Skin epidermis (tissue), 12 donors: ENCODE results near the gene ATP4B.
"Not testable (repeated sequence)": the region's sequence is repeated elsewhere in the genome, so short reads cannot be mapped to it uniquely, and the experiment has no call there.

Source experiments
- H3K27ac ChIP-seq, 21 experiments: fragments of 200-600 bp; sonication (generic) in 11 of 21; one replicate each; pipeline ENCODE4 v1.5.0; 2020; ENCODE audit warnings: mild to moderate bottlenecking in 3 of 21, inconsistent platforms in 2 of 21, moderate library complexity in 2 of 21
- H3K4me3 ChIP-seq, 7 experiments: fragments of 200-600 bp; sonication (generic) in 2 of 7; one replicate each; pipeline ENCODE4 v1.5.0; 2020; ENCODE audit warnings: inconsistent platforms in 2 of 7, mild to moderate bottlenecking in 2 of 7, moderate library complexity in 1 of 7

ATP4B gene

GRCh38 chr13:113629866-113630265 lies 28.1 kb downstream of the ATP4B start:
- Histone ChIP-seq H3K4me3 (no peak overlapping the region), H3K27ac (no peak overlapping the region)

GRCh38 chr13:113628291-113629270 lies 29.4 kb downstream of the ATP4B start:
- H3K4me3 ChIP-seq: no peak overlapping the region
- H3K27ac ChIP-seq: no peak overlapping the region

- Histone ChIP-seq H3K27ac (no peak overlapping the region), H3K4me3 (no peak overlapping the region)
These were observed 30.9 kb downstream of the ATP4B start for GRCh38 chr13:113627136-113627535.

GRCh38 chr13:113625965-113626721 lies 31.9 kb downstream of the ATP4B start:
- H3K4me3 ChIP-seq: no peak overlapping the region

GRCh38 chr13:113624640-113625304 lies 33.2 kb downstream of the ATP4B start:
- not testable (repeated sequence) for H3K4me3 ChIP-seq

More at GRCh38 chr13:113625965-113626721, 31.9 kb downstream of the ATP4B start:
- H3K27ac ChIP-seq: no peak overlapping the region

GRCh38 chr13:113624235-113624587 lies 33.8 kb downstream of the ATP4B start:
- Histone ChIP-seq H3K4me3 (no peak overlapping the region), H3K27ac (no peak overlapping the region)

More at GRCh38 chr13:113624640-113625304, 33.2 kb downstream of the ATP4B start:
- H3K27ac ChIP-seq: not testable (repeated sequence)

GRCh38 chr13:113623491-113624234 lies 34.3 kb downstream of the ATP4B start:
- Histone ChIP-seq H3K4me3 (no peak overlapping the region), H3K27ac (no peak overlapping the region)

GRCh38 chr13:113622791-113623490 lies 35.1 kb downstream of the ATP4B start:
- H3K4me3 ChIP-seq: no peak overlapping the region
- H3K27ac ChIP-seq: no peak overlapping the region

GRCh38 chr13:113621986-113622550 lies 35.9 kb downstream of the ATP4B start:
- not testable (repeated sequence) for H3K27ac ChIP-seq, H3K4me3 ChIP-seq

- H3K27ac ChIP-seq, H3K4me3 ChIP-seq: not testable (repeated sequence)
These were observed 36.5 kb downstream of the ATP4B start for GRCh38 chr13:113621498-113621897.

GRCh38 chr13:113621046-113621445 lies 37.0 kb downstream of the ATP4B start:
- Histone ChIP-seq H3K27ac (no peak overlapping the region), H3K4me3 (no peak overlapping the region)

GRCh38 chr13:113620036-113620796 lies 37.8 kb downstream of the ATP4B start:
- Histone ChIP-seq H3K4me3 (no peak overlapping the region), H3K27ac (no peak overlapping the region)

- Histone ChIP-seq H3K4me3 (no peak overlapping the region), H3K27ac (no peak overlapping the region)
These were observed 39.5 kb downstream of the ATP4B start for GRCh38 chr13:113618455-113618854.

GRCh38 chr13:113617961-113618360 lies 40.0 kb downstream of the ATP4B start:
- Histone ChIP-seq H3K4me3 (no peak overlapping the region), H3K27ac (no peak overlapping the region)

GRCh38 chr13:113616991-113617749 lies 40.8 kb downstream of the ATP4B start:
- Histone ChIP-seq H3K4me3 (no peak overlapping the region), H3K27ac (no peak overlapping the region)

- Histone ChIP-seq H3K27ac (no peak overlapping the region), H3K4me3 (no peak overlapping the region)
These were observed 41.6 kb downstream of the ATP4B start for GRCh38 chr13:113616281-113616906.
